CD4-positive, alpha-beta memory T cell (primary cell): ENCODE data around the gene EFL1. TPM values are rescaled to one million over a fixed set of nuclear protein-coding genes. Genes with fewer than 3 reads are reported as not detected.

Experiments used
- CTCF ChIA-PET: fragments of 350-600 bp; sonication (Branson Sonifier 250); formaldehyde crosslinking; loops from one replicate; lab custom pipeline; 2021; ENCODE audit warnings: inconsistent platforms; ENCODE audit not compliant: partially characterized antibody; lab: Charles Lee
- POLR2A ChIA-PET: fragments of 350-600 bp; sonication (Branson Sonifier 250); formaldehyde crosslinking; loops from one replicate; lab custom pipeline; 2021; ENCODE audit not compliant: partially characterized antibody; lab: Charles Lee
- DNase-seq, 5 donors: peaks; one replicate each; pipeline versions ENCODE4 v3.0.0 to v3.0.0-alpha.2; 2020 to 2022; ENCODE audit warnings: mixed read lengths in 1 of 5
- H3K27ac ChIP-seq: one replicate; pipeline ENCODE4 v1.7.0; 2013; ENCODE audit warnings: low read depth, low read length
- H3K27me3 ChIP-seq: 2 replicates; pipeline ENCODE4 v1.7.0; 2013; ENCODE audit warnings: mild to moderate bottlenecking, low read length, moderate library complexity; ENCODE audit not compliant: insufficient read depth
- H3K36me3 ChIP-seq: 2 replicates; pipeline ENCODE4 v1.7.0; 2013; ENCODE audit warnings: mild to moderate bottlenecking, low read length, moderate library complexity; ENCODE audit not compliant: insufficient read depth
- H3K4me1 ChIP-seq: 2 replicates; pipeline ENCODE4 v1.7.0; 2013; ENCODE audit warnings: mild to moderate bottlenecking, low read length, moderate library complexity; ENCODE audit not compliant: insufficient read depth
- H3K4me3 ChIP-seq, 2 donors: one replicate each; pipeline ENCODE4 v1.7.0; 2013; ENCODE audit warnings: low read length in 2 of 2, mild to moderate bottlenecking in 1 of 2
- H3K9me3 ChIP-seq, 2 donors: one replicate each; pipeline ENCODE4 v1.7.0; 2013; ENCODE audit warnings: low read length in 2 of 2, control low read depth in 1 of 2; ENCODE audit not compliant: control insufficient read depth in 1 of 2
- H3K27ac Mint-ChIP-seq, 7 donors: one replicate each; pipeline ENCODE4 v1.8.0; 2020 to 2021; ENCODE audit warnings: mixed read lengths in 7 of 7, mild to moderate bottlenecking in 6 of 7, inconsistent platforms in 3 of 7, moderate library complexity in 3 of 7
- H3K27me3 Mint-ChIP-seq, 2 donors: one replicate each; pipeline ENCODE4 v1.8.0; 2020 to 2021; ENCODE audit warnings: mixed read lengths in 2 of 2
- H3K36me3 Mint-ChIP-seq, 2 donors: one replicate each; pipeline ENCODE4 v1.8.0; 2020 to 2021; ENCODE audit warnings: mixed read lengths in 2 of 2, inconsistent platforms in 1 of 2, mild to moderate bottlenecking in 1 of 2
- H3K4me1 Mint-ChIP-seq, 4 donors: one replicate each; pipeline ENCODE4 v1.8.0; 2020 to 2021; ENCODE audit warnings: mixed read lengths in 4 of 4, mild to moderate bottlenecking in 1 of 4
- H3K4me3 Mint-ChIP-seq, 8 donors: one replicate each; pipeline ENCODE4 v1.8.0; 2020 to 2021; ENCODE audit warnings: mixed read lengths in 8 of 8, mild to moderate bottlenecking in 7 of 8, moderate library complexity in 6 of 8, inconsistent platforms in 3 of 8
- H3K9me3 Mint-ChIP-seq, 8 donors: one replicate each; pipeline ENCODE4 v1.8.0; 2020 to 2021; ENCODE audit warnings: mixed read lengths in 8 of 8, mild to moderate bottlenecking in 5 of 8, inconsistent platforms in 3 of 8, moderate library complexity in 1 of 8
- intact Hi-C: fragments of 100-400 bp; cut with micrococcal nuclease; formaldehyde crosslinking; loops from one replicate; pipeline ENCODE4 v1.15.1; 2023
- polyA plus RNA-seq, 2 donors: library from polyadenylated mRNA; unstranded; fragments of 300-500 nt; fragmentation: Illumina TruSeq; gene quantifications; one replicate each; pipeline ENCODE4 v1.2.3, GENCODE V29; 2021
- total RNA-seq, 2 experiments: library from RNA; stranded (reverse); gene quantifications; one replicate each; pipeline ENCODE4 v1.2.3, GENCODE V29; 2021

Gene EFL1
- total and polyA plus RNA-seq, 4 experiments from 2014 or later: 9.3 to 23.8 (median 21.5) TPM

DNA sequence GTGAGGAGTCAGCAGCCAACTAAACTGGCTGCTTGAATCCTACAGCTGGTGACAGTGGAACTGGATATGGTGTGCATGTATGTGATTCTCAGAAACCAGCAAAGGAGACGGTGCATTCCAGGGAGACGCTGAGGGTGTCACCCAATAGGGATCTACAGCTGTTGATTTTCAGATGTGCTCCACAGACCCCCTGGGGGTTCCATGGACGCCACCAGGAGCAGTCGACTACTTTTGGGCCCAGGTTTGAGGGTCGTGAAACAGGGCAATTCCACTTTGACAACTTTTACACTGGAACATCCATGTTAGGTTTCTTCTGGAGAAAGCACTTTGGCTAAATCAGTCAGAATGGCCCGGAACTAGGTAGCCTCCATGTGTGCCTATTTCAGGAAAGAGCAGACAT is 145.2 kb downstream of the EFL1 start:
- no peak for DNase-seq
- peaks cover 7 to 18% of the 10 kb centered on the region in 2 donors for H3K36me3 Mint-ChIP-seq
- Histone ChIP-seq H3K9me3 (no peaks in the 10 kb centered on the region), H3K27me3 (no peaks in the 10 kb centered on the region), H3K4me1 (no peaks in the 10 kb centered on the region), H3K4me3 (no peak overlapping the region), H3K36me3 (no peaks in the 10 kb centered on the region), H3K27ac (no peak overlapping the region)
- H3K4me3 Mint-ChIP-seq: no peak overlapping the region
- H3K27ac Mint-ChIP-seq: no peak overlapping the region
- H3K4me1 Mint-ChIP-seq: no peaks in the 10 kb centered on the region
- ChIA-PET POLR2A (no interaction called here), CTCF (interaction anchor here (4.7 kb wide), 1 partner anchor 9 kb away, joined by 15 read pairs; no protein-coding TSS in a partner anchor)
- intact Hi-C loops: no loop called here
- no peaks in the 10 kb centered on the region for H3K27me3 Mint-ChIP-seq
- no peaks in the 10 kb centered on the region for H3K9me3 Mint-ChIP-seq

DNA sequence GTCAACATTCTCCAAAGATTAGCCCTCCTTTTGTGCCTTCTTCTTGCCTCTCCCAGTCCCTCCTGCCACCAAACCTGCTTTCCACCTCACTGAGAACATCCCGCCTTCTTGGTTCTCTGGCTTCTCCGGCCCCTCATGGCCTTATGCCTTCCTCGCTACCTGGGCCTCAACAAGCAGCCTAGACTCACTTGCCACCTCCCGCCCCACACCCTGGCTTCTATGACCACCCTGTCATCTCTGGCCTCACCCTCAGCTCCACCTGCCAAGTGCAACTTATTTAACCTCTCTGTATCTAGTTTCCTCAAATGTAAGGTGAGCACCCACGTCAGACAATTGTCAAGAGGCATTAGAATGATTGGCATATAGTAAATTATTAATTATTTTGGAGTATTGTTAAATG is 147.9 kb downstream of the EFL1 start:
- no peak overlapping the region for H3K27ac Mint-ChIP-seq
- H3K9me3 Mint-ChIP-seq: no peaks in the 10 kb centered on the region
- ChIA-PET POLR2A (no interaction called here), CTCF (no interaction called here)
- no peaks in the 10 kb centered on the region for H3K27me3 Mint-ChIP-seq
- Histone ChIP-seq H3K36me3 (no peaks in the 10 kb centered on the region), H3K4me1 (no peaks in the 10 kb centered on the region), H3K4me3 (no peak overlapping the region), H3K27me3 (no peaks in the 10 kb centered on the region), H3K27ac (no peak overlapping the region), H3K9me3 (no peaks in the 10 kb centered on the region)
- H3K36me3 Mint-ChIP-seq: peaks cover 0 to 10% of the 10 kb centered on the region in 2 donors
- no peak overlapping the region for H3K4me3 Mint-ChIP-seq
- DNase-seq: no peak
- H3K4me1 Mint-ChIP-seq: no peaks in the 10 kb centered on the region
- intact Hi-C loops: no loop called here

DNA sequence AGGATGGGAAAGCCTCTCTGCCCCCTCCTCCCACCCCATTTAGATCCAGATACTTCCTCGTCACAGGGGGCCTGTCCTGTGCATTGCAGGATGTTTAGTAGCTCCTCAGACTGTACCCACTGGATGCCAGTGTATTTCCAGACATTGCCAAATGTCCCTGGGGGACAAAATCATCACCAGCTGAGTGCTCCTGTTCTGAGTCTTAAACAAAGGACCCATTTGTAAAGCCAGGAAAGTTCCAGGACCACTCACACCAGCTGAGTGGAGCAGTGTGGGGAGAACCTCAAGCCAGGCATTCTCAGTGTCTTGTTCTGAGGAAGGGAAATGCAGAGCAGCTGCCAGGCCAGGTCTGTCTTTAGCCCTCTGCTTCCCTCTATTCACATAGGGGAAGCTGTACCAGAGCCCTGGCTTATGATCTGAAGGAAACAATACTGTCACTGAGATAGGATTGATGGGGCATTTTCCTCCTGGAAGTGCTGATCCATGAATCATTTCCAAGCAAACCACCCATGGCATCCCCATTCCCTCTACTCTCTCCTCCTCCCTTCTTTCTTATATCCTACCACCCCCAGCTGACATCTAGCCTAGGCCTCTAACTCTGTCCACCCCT is 149.3 kb downstream of the EFL1 start:
- Mint-ChIP-seq H3K9me3 (no peaks in the 10 kb centered on the region), H3K4me1 (no peaks in the 10 kb centered on the region), H3K4me3 (no peak overlapping the region), H3K36me3 (peaks cover 0 to 10% of the 10 kb centered on the region in 2 donors), H3K27ac (no peak overlapping the region), H3K27me3 (no peaks in the 10 kb centered on the region)
- DNase-seq: no peak
- H3K4me3 ChIP-seq: no peak overlapping the region
- H3K36me3 ChIP-seq: no peaks in the 10 kb centered on the region
- no peaks in the 10 kb centered on the region for H3K9me3 ChIP-seq
- ChIA-PET POLR2A (no interaction called here), CTCF (interaction anchor here (1.5 kb wide), 1 partner anchor 10 kb away, joined by 5 read pairs; no protein-coding TSS in a partner anchor)
- no peaks in the 10 kb centered on the region for H3K27me3 ChIP-seq
- intact Hi-C loops: no loop called here
- H3K27ac ChIP-seq: no peak overlapping the region
- no peaks in the 10 kb centered on the region for H3K4me1 ChIP-seq

DNA sequence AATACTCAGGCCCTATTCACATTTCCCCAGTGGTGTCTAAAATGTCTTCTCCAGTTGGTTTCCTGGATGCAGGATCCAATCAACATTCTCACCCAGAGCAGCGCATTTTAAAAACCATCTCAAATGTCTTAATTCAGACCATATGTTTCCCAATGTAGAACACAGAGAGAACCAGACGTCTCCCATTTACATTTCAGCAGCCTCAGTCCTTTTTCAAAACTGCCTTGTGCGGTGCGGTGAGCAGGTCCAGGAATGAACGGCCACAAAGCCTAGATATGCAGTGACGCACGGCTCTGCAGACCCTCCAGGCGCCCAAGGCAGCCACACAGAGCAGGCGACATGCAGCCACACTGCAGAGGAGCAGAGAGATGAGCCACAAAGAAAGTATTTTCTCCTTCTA is 150.6 kb downstream of the EFL1 start:
- no peak for DNase-seq
- Histone ChIP-seq H3K27me3 (no peaks in the 10 kb centered on the region), H3K27ac (no peak overlapping the region), H3K36me3 (no peaks in the 10 kb centered on the region), H3K9me3 (no peaks in the 10 kb centered on the region), H3K4me3 (no peak overlapping the region), H3K4me1 (no peaks in the 10 kb centered on the region)
- H3K27me3 Mint-ChIP-seq: no peaks in the 10 kb centered on the region
- no peaks in the 10 kb centered on the region for H3K4me1 Mint-ChIP-seq
- ChIA-PET POLR2A (no interaction called here), CTCF (interaction anchor here (1.5 kb wide), 1 partner anchor 9 kb away, joined by 5 read pairs; no protein-coding TSS in a partner anchor)
- no peak overlapping the region for H3K4me3 Mint-ChIP-seq
- no peaks in the 10 kb centered on the region for H3K9me3 Mint-ChIP-seq
- H3K27ac Mint-ChIP-seq: no peak overlapping the region
- intact Hi-C loops: no loop called here
- H3K36me3 Mint-ChIP-seq: no peaks in the 10 kb centered on the region

GRCh38 chr15:82110144-82110543 is 152.4 kb downstream of the EFL1 start:
- H3K36me3 Mint-ChIP-seq: no peaks in the 10 kb centered on the region
- no peak overlapping the region for H3K27ac Mint-ChIP-seq
- H3K9me3 ChIP-seq: no peaks in the 10 kb centered on the region
- no peaks in the 10 kb centered on the region for H3K27me3 Mint-ChIP-seq
- no peak overlapping the region for H3K4me3 Mint-ChIP-seq
- no peak for DNase-seq
- POLR2A ChIA-PET: no interaction called here
- intact Hi-C loops: no loop called here
- no peaks in the 10 kb centered on the region for H3K36me3 ChIP-seq
- H3K27me3 ChIP-seq: no peaks in the 10 kb centered on the region
- no peaks in the 10 kb centered on the region for H3K4me1 Mint-ChIP-seq
- no peaks in the 10 kb centered on the region for H3K4me1 ChIP-seq
- H3K27ac ChIP-seq: no peak overlapping the region
- H3K9me3 Mint-ChIP-seq: no peaks in the 10 kb centered on the region
- CTCF ChIA-PET: interaction anchor here (1.1 to 3.0 kb wide), 2 partner anchors 9 kb away, joined by 3 to 15 read pairs; no protein-coding TSS in a partner anchor
- H3K4me3 ChIP-seq: no peak overlapping the region

DNA sequence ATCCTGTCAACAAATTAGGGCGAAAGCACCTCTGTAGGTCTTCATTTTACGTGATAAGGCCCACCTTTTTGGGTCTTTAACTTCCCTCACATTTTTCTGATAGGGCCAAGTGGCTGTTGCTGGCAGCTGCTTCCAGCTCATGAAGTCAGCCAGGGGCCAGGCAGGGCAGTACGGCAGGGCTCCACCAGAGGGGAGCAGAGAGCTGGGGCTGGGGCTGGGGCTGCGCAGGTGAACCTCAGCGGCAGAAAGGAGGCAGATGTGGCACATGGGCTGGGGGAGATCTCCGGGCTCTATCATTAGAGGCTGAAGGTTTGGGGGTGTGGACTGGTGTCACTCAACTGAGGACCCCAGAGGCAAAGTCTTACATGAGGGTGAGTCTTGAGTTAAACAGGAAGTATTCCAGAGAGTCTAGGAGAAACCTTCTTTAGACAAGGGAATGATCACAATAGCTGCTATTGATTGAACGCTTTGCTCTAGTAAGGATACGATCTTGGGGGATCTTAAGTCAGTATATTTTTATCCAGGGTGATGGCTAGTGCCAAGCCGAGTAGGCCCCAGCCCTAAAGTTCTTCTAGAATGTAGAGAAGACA is 153.9 kb downstream of the EFL1 start:
- Mint-ChIP-seq H3K4me3 (no peak overlapping the region), H3K36me3 (no peaks in the 10 kb centered on the region), H3K27ac (peak overlapping the region in 1 of 7 donors; percentile 37), H3K27me3 (peaks cover 0 to 2% of the 10 kb centered on the region in 2 donors), H3K4me1 (no peaks in the 10 kb centered on the region), H3K9me3 (no peaks in the 10 kb centered on the region)
- DNase-seq: peak; percentile 46 to 58 (median 54)
- H3K9me3 ChIP-seq: no peaks in the 10 kb centered on the region
- H3K36me3 ChIP-seq: no peaks in the 10 kb centered on the region
- H3K27me3 ChIP-seq: no peaks in the 10 kb centered on the region
- ChIA-PET CTCF (interaction anchor here (0.7 to 3.0 kb wide), 10 partner anchors 11 to 698 kb away, joined by 3 to 15 read pairs (median 5); no protein-coding TSS in a partner anchor), POLR2A (no interaction called here)
- no peak overlapping the region for H3K4me3 ChIP-seq
- no peak overlapping the region for H3K27ac ChIP-seq
- no peaks in the 10 kb centered on the region for H3K4me1 ChIP-seq
- intact Hi-C loops: loop anchor here (2.0 kb wide), 1 partner anchor 90 kb away; no protein-coding TSS in a partner anchor

DNA sequence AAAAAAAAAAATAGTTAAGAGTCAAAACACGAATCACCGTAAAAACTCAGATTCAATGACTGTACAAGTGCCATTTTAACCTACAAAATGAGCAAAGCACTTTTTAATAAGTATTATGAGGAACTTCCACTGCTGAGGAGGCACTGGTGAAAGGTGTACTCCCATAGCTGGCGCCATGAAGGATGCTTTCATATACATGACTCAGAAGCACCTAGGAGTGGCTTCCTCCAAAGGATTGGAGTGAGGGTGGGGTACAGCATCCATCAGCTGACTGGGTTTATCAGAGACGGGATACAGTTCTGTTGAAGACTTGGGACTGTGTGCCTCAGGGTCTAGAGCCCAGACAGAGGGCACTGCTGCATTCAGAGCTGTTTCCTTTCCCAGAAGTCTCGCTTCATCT is 155.9 kb downstream of the EFL1 start:
- Histone ChIP-seq H3K27ac (no peak overlapping the region), H3K4me3 (no peak overlapping the region), H3K4me1 (no peaks in the 10 kb centered on the region), H3K27me3 (no peaks in the 10 kb centered on the region), H3K36me3 (no peaks in the 10 kb centered on the region), H3K9me3 (no peaks in the 10 kb centered on the region)
- Mint-ChIP-seq H3K36me3 (no peaks in the 10 kb centered on the region), H3K27me3 (peaks cover 2% of the 10 kb centered on the region in 2 donors), H3K9me3 (no peaks in the 10 kb centered on the region), H3K4me1 (no peaks in the 10 kb centered on the region), H3K4me3 (no peak overlapping the region), H3K27ac (no peak overlapping the region)
- CTCF ChIA-PET: interaction anchor here (1.3 to 1.8 kb wide), 2 partner anchors 9 to 91 kb away, joined by 4 to 8 read pairs; no protein-coding TSS in a partner anchor
- intact Hi-C loops: no loop called here
- no peak for DNase-seq
- POLR2A ChIA-PET: no interaction called here
